Measurements from ENCODE around the gene MAPK1. TPM values are rescaled to one million over a fixed set of nuclear protein-coding genes. Genes with fewer than 3 reads are reported as not detected.

Gene MAPK1
- total RNA-seq, 1 donor from 2014 or later, result 148 TPM

DNA sequence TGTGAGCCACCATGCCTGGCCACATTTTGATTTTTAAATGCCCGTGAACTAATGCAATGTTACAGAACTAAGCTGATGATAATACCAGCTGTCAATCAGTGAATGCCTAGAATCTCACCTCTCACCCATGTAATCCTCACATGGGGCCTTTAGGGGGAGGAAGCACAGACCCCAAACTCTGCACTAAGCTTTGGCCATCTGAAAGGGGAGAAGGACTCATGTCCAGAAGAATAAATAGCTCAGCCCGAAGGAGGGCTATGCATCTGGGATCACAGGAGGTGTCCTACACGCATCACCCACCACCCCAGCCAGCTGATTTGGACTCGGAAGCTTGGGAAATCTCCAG is 95.8 kb downstream of the MAPK1 start:
- no peak overlapping the region for H3K4me3 ChIP-seq (ENCODE audit: insufficient read depth, low read depth, low read length)
- Mint-ChIP-seq H3K4me3 (ENCODE audit: unreplicated experiment) (no peak overlapping the region), H3K9me3 (ENCODE audit: unreplicated experiment) (no peaks in the 10 kb centered on the region), H3K4me1 (ENCODE audit: low read depth, unreplicated experiment) (peaks cover 7% of the 10 kb centered on the region), H3K27me3 (ENCODE audit: low read depth, unreplicated experiment) (no peaks in the 10 kb centered on the region), H3K36me3 (ENCODE audit: low read depth, unreplicated experiment) (peaks cover 40% of the 10 kb centered on the region), H3K27ac (ENCODE audit: unreplicated experiment) (no peak overlapping the region)
- H3K4me1 ChIP-seq (ENCODE audit: insufficient read depth, low read length), result peaks cover 5% of the 10 kb centered on the region
- no peak overlapping the region for H3K27ac ChIP-seq (ENCODE audit: low read depth, low read length)
- FAIRE-seq (no peak), DNase-seq (ENCODE audit: low read depth) (no peak)
- H3K9ac ChIP-seq (ENCODE audit: low read length), result no peak overlapping the region
- no peak overlapping the region for H2AFZ ChIP-seq (ENCODE audit: low read depth, low read length)
- H3K36me3 ChIP-seq (ENCODE audit: insufficient read depth, low read length), result peaks cover 41% of the 10 kb centered on the region
- H3K9me3 ChIP-seq (ENCODE audit: insufficient read depth, low read depth, low read length), result no peaks in the 10 kb centered on the region
- TF ChIP-seq, protein P1, sequence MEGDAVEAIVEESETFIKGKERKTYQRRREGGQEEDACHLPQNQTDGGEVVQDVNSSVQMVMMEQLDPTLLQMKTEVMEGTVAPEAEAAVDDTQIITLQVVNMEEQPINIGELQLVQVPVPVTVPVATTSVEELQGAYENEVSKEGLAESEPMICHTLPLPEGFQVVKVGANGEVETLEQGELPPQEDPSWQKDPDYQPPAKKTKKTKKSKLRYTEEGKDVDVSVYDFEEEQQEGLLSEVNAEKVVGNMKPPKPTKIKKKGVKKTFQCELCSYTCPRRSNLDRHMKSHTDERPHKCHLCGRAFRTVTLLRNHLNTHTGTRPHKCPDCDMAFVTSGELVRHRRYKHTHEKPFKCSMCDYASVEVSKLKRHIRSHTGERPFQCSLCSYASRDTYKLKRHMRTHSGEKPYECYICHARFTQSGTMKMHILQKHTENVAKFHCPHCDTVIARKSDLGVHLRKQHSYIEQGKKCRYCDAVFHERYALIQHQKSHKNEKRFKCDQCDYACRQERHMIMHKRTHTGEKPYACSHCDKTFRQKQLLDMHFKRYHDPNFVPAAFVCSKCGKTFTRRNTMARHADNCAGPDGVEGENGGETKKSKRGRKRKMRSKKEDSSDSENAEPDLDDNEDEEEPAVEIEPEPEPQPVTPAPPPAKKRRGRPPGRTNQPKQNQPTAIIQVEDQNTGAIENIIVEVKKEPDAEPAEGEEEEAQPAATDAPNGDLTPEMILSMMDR (IDR thresholded peaks at IDR 0.05; ENCODE audit: insufficient read depth, low read depth, low read length), result no peak
- TF ChIP-seq EZH2 (IDR thresholded peaks at IDR 0.05; ENCODE audit: insufficient read depth, low read length), result no peak
- H3K79me2 ChIP-seq (ENCODE audit: insufficient read depth, low read length), result no peaks in the 10 kb centered on the region
- H3K27me3 ChIP-seq (ENCODE audit: insufficient read depth, low read length), result no peaks in the 10 kb centered on the region
- peaks cover 19% of the 10 kb centered on the region for H4K20me1 ChIP-seq (ENCODE audit: insufficient read depth, low read length)
- no peak overlapping the region for H3K4me2 ChIP-seq (ENCODE audit: low read length)

DNA sequence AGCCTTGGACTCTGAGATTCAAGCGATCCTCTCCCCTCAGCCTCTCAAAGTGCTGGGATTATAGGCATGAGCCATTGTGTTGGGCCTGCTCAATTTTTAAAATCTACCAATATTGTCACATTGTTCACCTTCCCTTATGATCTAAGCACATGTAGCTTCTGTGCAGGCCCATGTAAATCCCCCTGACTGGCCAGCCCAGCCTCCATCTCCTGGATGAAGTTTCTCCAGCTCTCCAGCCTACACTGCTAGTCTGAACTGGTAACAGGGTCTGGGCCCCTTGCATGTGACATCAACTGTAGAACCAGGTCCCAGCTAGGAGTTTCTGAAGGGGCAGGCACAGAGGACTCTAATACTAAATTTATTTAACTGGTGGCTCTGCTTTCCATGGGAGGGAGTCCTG is 99.0 kb downstream of the MAPK1 start:
- H3K27me3 Mint-ChIP-seq (ENCODE audit: low read depth, unreplicated experiment), result no peaks in the 10 kb centered on the region
- peaks cover 59% of the 10 kb centered on the region for H3K36me3 ChIP-seq (ENCODE audit: insufficient read depth, low read length)
- DNase-seq (ENCODE audit: low read depth) (no peak), FAIRE-seq (no peak)
- no peak overlapping the region for H3K4me3 ChIP-seq (ENCODE audit: insufficient read depth, low read depth, low read length)
- no peak overlapping the region for H3K9ac ChIP-seq (ENCODE audit: low read length)
- H3K36me3 Mint-ChIP-seq (ENCODE audit: low read depth, unreplicated experiment), result peaks cover 52% of the 10 kb centered on the region
- peak overlapping the region; percentile 62 for H3K27ac Mint-ChIP-seq (ENCODE audit: unreplicated experiment)
- H3K79me2 ChIP-seq (ENCODE audit: insufficient read depth, low read length), result no peaks in the 10 kb centered on the region
- H3K4me1 Mint-ChIP-seq (ENCODE audit: low read depth, unreplicated experiment), result no peaks in the 10 kb centered on the region
- no peak overlapping the region for H3K27ac ChIP-seq (ENCODE audit: low read depth, low read length)
- TF ChIP-seq, protein P1 (IDR thresholded peaks at IDR 0.05; ENCODE audit: insufficient read depth, low read depth, low read length), result no peak
- TF ChIP-seq EZH2 (IDR thresholded peaks at IDR 0.05; ENCODE audit: insufficient read depth, low read length), result no peak
- no peak overlapping the region for H3K4me3 Mint-ChIP-seq (ENCODE audit: unreplicated experiment)
- no peaks in the 10 kb centered on the region for H3K4me1 ChIP-seq (ENCODE audit: insufficient read depth, low read length)
- H3K27me3 ChIP-seq (ENCODE audit: insufficient read depth, low read length), result no peaks in the 10 kb centered on the region
- no peak overlapping the region for H3K4me2 ChIP-seq (ENCODE audit: low read length)
- no peaks in the 10 kb centered on the region for H3K9me3 ChIP-seq (ENCODE audit: insufficient read depth, low read depth, low read length)
- peaks cover 18% of the 10 kb centered on the region for H4K20me1 ChIP-seq (ENCODE audit: insufficient read depth, low read length)
- H3K9me3 Mint-ChIP-seq (ENCODE audit: unreplicated experiment), result no peaks in the 10 kb centered on the region
- H2AFZ ChIP-seq (ENCODE audit: low read depth, low read length), result no peak overlapping the region

DNA sequence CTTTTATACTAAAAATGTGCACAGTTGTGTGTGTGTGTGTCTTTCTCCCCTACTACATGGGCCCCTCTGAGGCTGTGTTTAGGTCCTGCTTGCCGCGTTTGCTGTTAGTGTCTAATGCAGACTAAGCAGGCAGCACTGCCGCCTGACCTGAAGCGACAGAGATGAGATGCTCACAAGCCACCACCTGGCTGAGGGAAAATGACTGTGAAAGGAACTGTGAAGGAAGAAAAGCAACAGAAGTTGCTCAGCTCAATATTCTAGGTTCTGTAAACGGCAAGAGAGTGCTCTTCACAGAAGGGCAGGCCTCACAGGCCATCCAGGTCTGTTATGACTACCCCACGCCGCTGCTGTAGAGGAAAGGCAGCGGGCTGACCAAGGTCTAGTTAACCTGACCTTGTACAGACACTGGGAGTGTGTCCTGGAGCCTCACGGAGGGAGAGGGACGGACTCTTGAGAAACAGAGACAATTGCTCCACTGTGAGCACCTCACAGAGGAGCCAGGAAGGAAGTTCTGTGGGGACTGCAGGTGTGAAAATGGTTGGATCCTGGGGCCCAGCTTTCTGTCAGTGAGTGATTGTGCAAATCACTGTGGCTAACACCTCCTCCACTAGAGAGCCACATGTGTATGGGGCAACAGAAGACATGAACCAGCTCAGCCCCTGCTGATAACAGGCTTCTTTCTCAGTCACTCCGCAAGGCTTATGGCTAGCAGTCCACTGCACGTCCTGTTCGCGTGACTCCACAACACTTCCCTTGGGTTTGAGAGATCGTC is 100.6 kb downstream of the MAPK1 start:
- H3K36me3 ChIP-seq (ENCODE audit: insufficient read depth, low read length), result peaks cover 63% of the 10 kb centered on the region
- FAIRE-seq, result no peak
- H3K36me3 Mint-ChIP-seq (ENCODE audit: low read depth, unreplicated experiment), result peaks cover 46% of the 10 kb centered on the region

More for the DNA sequence above, 100.6 kb downstream of the MAPK1 start:
- Histone ChIP-seq H3K4me1 (ENCODE audit: insufficient read depth, low read length) (no peaks in the 10 kb centered on the region), H2AFZ (ENCODE audit: low read depth, low read length) (no peak overlapping the region), H3K79me2 (ENCODE audit: insufficient read depth, low read length) (no peaks in the 10 kb centered on the region), H3K9me3 (ENCODE audit: insufficient read depth, low read depth, low read length) (no peaks in the 10 kb centered on the region), H3K9ac (ENCODE audit: low read length) (no peak overlapping the region), H4K20me1 (ENCODE audit: insufficient read depth, low read length) (peaks cover 27% of the 10 kb centered on the region), H3K27me3 (ENCODE audit: insufficient read depth, low read length) (no peaks in the 10 kb centered on the region), H3K4me2 (ENCODE audit: low read length) (no peak overlapping the region), H3K27ac (ENCODE audit: low read depth, low read length) (no peak overlapping the region), H3K4me3 (ENCODE audit: insufficient read depth, low read depth, low read length) (no peak overlapping the region)
- Mint-ChIP-seq H3K27ac (ENCODE audit: unreplicated experiment) (no peak overlapping the region), H3K27me3 (ENCODE audit: low read depth, unreplicated experiment) (no peaks in the 10 kb centered on the region), H3K4me1 (ENCODE audit: low read depth, unreplicated experiment) (peaks cover 2% of the 10 kb centered on the region), H3K9me3 (ENCODE audit: unreplicated experiment) (no peaks in the 10 kb centered on the region), H3K4me3 (ENCODE audit: unreplicated experiment) (no peak overlapping the region)
- TF ChIP-seq, protein P1 (IDR thresholded peaks at IDR 0.05; ENCODE audit: insufficient read depth, low read depth, low read length), result no peak
- TF ChIP-seq EZH2 (IDR thresholded peaks at IDR 0.05; ENCODE audit: insufficient read depth, low read length), result no peak
- no peak for DNase-seq (ENCODE audit: low read depth)
